SK-N-SH (cell line): ENCODE results near the gene COL8A1. TPM values are rescaled to one million over a fixed set of nuclear protein-coding genes. Genes with fewer than 3 reads are reported as not detected.
A peak's percentile ranks its signal among the peaks of the same experiment; 100 is the strongest.

Experiments
- CTCF ChIA-PET: fragments of 300-600, 350-600 bp; formaldehyde crosslinking; extraction: SDS; loops from one replicate; lab custom pipeline; 2021; lab: Yijun Ruan, JAX
- POLR2A ChIA-PET: fragments of 350-600 bp; sonication (Branson Sonifier 250); formaldehyde crosslinking; extraction: SDS; loops from one replicate; lab custom pipeline; 2020; ENCODE audit warnings: antibody characterized with exemption, inconsistent platforms; lab: Yijun Ruan, JAX
- DNase-seq: peaks from one replicate; pipeline ENCODE4 v3.0.0; 2012
- H2AFZ ChIP-seq: fragments of 200-600 bp; sonication (generic); 2 replicates; pipeline ENCODE4 v1.8.1; 2016; ENCODE audit warnings: antibody characterized with exemption, mild to moderate bottlenecking, low read depth
- H3F3A ChIP-seq: fragments of 200-600 bp; sonication (generic); replicated peaks from 2 replicates; pipeline ENCODE3; 2016; ENCODE audit warnings: antibody characterized with exemption, mild to moderate bottlenecking; ENCODE audit not compliant: insufficient read depth
- H3K27ac ChIP-seq, 2 experiments: fragments of 200-500 bp in 1 of 2; fragments of 200-600 bp in 1 of 2; sonication (Bioruptor generic) in 1 of 2; sonication (generic), shearing (Covaris generic) in 1 of 2; 2 replicates each; pipeline versions ENCODE4 v1.5.1 to v1.6.1; 2014 to 2016; ENCODE audit warnings: low read depth in 2 of 2, inconsistent platforms in 1 of 2, low read length in 1 of 2, mild to moderate bottlenecking in 1 of 2, mixed read lengths in 1 of 2
- H3K27me3 ChIP-seq: fragments of 200-600 bp; sonication (generic), shearing (Covaris generic); 2 replicates; pipeline ENCODE4 v1.6.1; 2016; ENCODE audit warnings: mixed run types; ENCODE audit not compliant: insufficient read depth
- H3K36me3 ChIP-seq, 2 experiments: fragments of 200-500 bp in 1 of 2; fragments of 200-600 bp in 1 of 2; sonication (Bioruptor generic) in 1 of 2; sonication (generic) in 1 of 2; replicated peaks in 1 of 2; 2 replicates each; pipeline versions ENCODE3 to v1.5.1; 2014 to 2016; ENCODE audit warnings: low read length in 1 of 2, mild to moderate bottlenecking in 1 of 2; ENCODE audit not compliant: insufficient read depth in 2 of 2, control insufficient read depth in 1 of 2
- H3K4me1 ChIP-seq, 2 experiments: fragments of 200-500 bp in 1 of 2; fragments of 200-600 bp in 1 of 2; sonication (Bioruptor generic) in 1 of 2; sonication (generic), shearing (Covaris generic) in 1 of 2; 2 replicates each; pipeline versions ENCODE4 v1.5.1 to v1.6.1; 2014 to 2016; ENCODE audit warnings: low read depth in 1 of 2, low read length in 1 of 2, mixed run types in 1 of 2; ENCODE audit not compliant: insufficient read depth in 2 of 2, control insufficient read depth in 1 of 2
- H3K4me2 ChIP-seq: fragments of 200-600 bp; sonication (generic), shearing (Covaris generic); 2 replicates; pipeline ENCODE4 v1.6.1; 2017; ENCODE audit warnings: mixed run types
- H3K4me3 ChIP-seq, 2 experiments: fragments of 200-500 bp in 1 of 2; fragments of 200-600 bp in 1 of 2; sonication (Bioruptor generic) in 1 of 2; sonication (generic), shearing (Covaris generic) in 1 of 2; 2 replicates each; pipeline versions ENCODE4 v1.5.1 to v1.8.1; 2014 to 2016; ENCODE audit warnings: low read depth in 2 of 2, inconsistent platforms in 1 of 2, low read length in 1 of 2, mild to moderate bottlenecking in 1 of 2, mixed read lengths in 1 of 2, moderate library complexity in 1 of 2
- H3K79me2 ChIP-seq: fragments of 200-600 bp; sonication (generic); 2 replicates; pipeline ENCODE4 v1.8.1; 2017; ENCODE audit warnings: mild to moderate bottlenecking; ENCODE audit not compliant: insufficient read depth
- H3K9ac ChIP-seq: fragments of 200-600 bp; sonication (generic); 2 replicates; pipeline ENCODE4 v1.6.1; 2017; ENCODE audit warnings: mixed run types
- H3K9me2 ChIP-seq: fragments of 200-600 bp; sonication (generic); 2 replicates; pipeline ENCODE4 v1.6.1; 2017; ENCODE audit warnings: mixed run types
- H3K9me3 ChIP-seq: fragments of 200-600 bp; sonication (generic); 2 replicates; pipeline ENCODE4 v1.6.1; 2017; ENCODE audit warnings: mixed run types, mild to moderate bottlenecking, moderate library complexity
- H4K20me1 ChIP-seq: fragments of 200-600 bp; sonication (generic); 2 replicates; pipeline ENCODE4 v1.6.1; 2017; ENCODE audit warnings: mild to moderate bottlenecking, mixed run types; ENCODE audit not compliant: insufficient read depth
- CHD2 ChIP-seq: fragments of 150-350 bp; IDR thresholded peaks from 2 replicates; pipeline ENCODE4 v1.6.1; 2018; ENCODE audit warnings: low read length; ENCODE audit not compliant: partially characterized antibody
- ELF1 ChIP-seq: IDR thresholded peaks from 2 replicates; pipeline ENCODE4 v1.4.0; 2012
- EP300 ChIP-seq, 2 experiments: IDR thresholded peaks; 2 replicates each; pipeline versions ENCODE4 v1.4.0 to v1.6.1; 2012; ENCODE audit warnings: borderline replicate concordance in 1 of 2, low read depth in 1 of 2, low read length in 1 of 2
- EZH2phosphoT487 ChIP-seq: fragments of 200-600 bp; sonication (generic); IDR thresholded peaks from 2 replicates; pipeline ENCODE4 v1.6.1; 2017; ENCODE audit warnings: low read depth, mixed run types, mild to moderate bottlenecking, antibody characterized with exemption, moderate library complexity, borderline replicate concordance
- GATA2 ChIP-seq: sonication (generic); formaldehyde crosslinking; IDR thresholded peaks from 2 replicates; pipeline ENCODE4 v1.5.0; 2020; ENCODE audit warnings: mild to moderate bottlenecking, missing genetic modification reagents
- MEF2A ChIP-seq: IDR thresholded peaks from 2 replicates; pipeline ENCODE4 v1.4.0; 2012; ENCODE audit warnings: low read depth, borderline replicate concordance
- MXI1 ChIP-seq: IDR thresholded peaks from 2 replicates; pipeline ENCODE4 v1.6.1; 2012; ENCODE audit warnings: mild to moderate bottlenecking, low read depth, low read length, improper control_type of control experiment
- NFIC ChIP-seq: IDR thresholded peaks from 2 replicates; pipeline ENCODE4 v1.4.0; 2012; ENCODE audit warnings: borderline replicate concordance
- NRF1 ChIP-seq: IDR thresholded peaks from 2 replicates; pipeline ENCODE4 v1.6.1; 2012; ENCODE audit warnings: low read depth, mild to moderate bottlenecking, low read length
- POLR2AphosphoS5 ChIP-seq: IDR thresholded peaks from 2 replicates; pipeline ENCODE4 v1.6.1; 2012; ENCODE audit warnings: low read depth, low read length
- RAD21 ChIP-seq: IDR thresholded peaks from 2 replicates; pipeline ENCODE4 v1.6.1; 2012; ENCODE audit warnings: mild to moderate bottlenecking, low read length
- RCOR1 ChIP-seq: fragments of 150-350 bp; IDR thresholded peaks from 2 replicates; pipeline ENCODE4 v1.6.1; 2017; ENCODE audit warnings: antibody characterized with exemption, low read length
- RXRA ChIP-seq: IDR thresholded peaks from 2 replicates; pipeline ENCODE4 v1.4.0; 2012; ENCODE audit warnings: low read depth, mild to moderate bottlenecking, borderline replicate concordance
- SIN3A ChIP-seq: IDR thresholded peaks from 2 replicates; pipeline ENCODE4 v1.6.1; 2012; ENCODE audit warnings: low read depth, mild to moderate bottlenecking, low read length, moderate library complexity, borderline replicate concordance
- SMC3 ChIP-seq: IDR thresholded peaks from 2 replicates; pipeline ENCODE4 v1.6.1; 2012; ENCODE audit warnings: low read depth, low read length, improper control_type of control experiment
- TAF1 ChIP-seq: IDR thresholded peaks from 2 replicates; pipeline ENCODE4 v1.6.1; 2012; ENCODE audit warnings: low read depth, mild to moderate bottlenecking, low read length, moderate library complexity, borderline replicate concordance
- TCF12 ChIP-seq: IDR thresholded peaks from 2 replicates; pipeline ENCODE4 v1.4.0; 2012
- TEAD4 ChIP-seq: IDR thresholded peaks from 2 replicates; pipeline ENCODE4 v1.4.0; 2012; ENCODE audit warnings: mild to moderate bottlenecking, borderline replicate concordance; ENCODE audit not compliant: insufficient read depth
- YY1 ChIP-seq: IDR thresholded peaks from 2 replicates; pipeline ENCODE4 v1.4.0; 2012; ENCODE audit warnings: low read depth, mild to moderate bottlenecking
- WGBS: methylation state at CpG from one replicate; pipeline ENCODE4 v1.1.6; 2017; ENCODE audit warnings: low lambda C conversion rate; 5-methylcytosine and 5-hydroxymethylcytosine counted together
- polyA plus RNA-seq, 3 experiments: library from polyadenylated mRNA; depleted of rRNA; stranded (reverse); fragments of >200 nt; gene quantifications; 2 replicates each; pipeline ENCODE4 v1.2.3, GENCODE V29; 2012
- TF ChIP-seq, protein P1 (sequence below): fragments of 200-600 bp; sonication (generic); IDR thresholded peaks from 2 replicates; pipeline ENCODE4 v1.6.1; 2017; ENCODE audit warnings: antibody characterized with exemption, mild to moderate bottlenecking, moderate library complexity
- TF ChIP-seq, protein P2 (sequence below): IDR thresholded peaks from 2 replicates; pipeline ENCODE4 v1.6.1; 2012; ENCODE audit warnings: mild to moderate bottlenecking, low read depth, low read length, moderate library complexity
- TF ChIP-seq, protein P3 (sequence below): IDR thresholded peaks from 2 replicates; pipeline ENCODE4 v1.4.0; 2012; ENCODE audit warnings: low read depth, borderline replicate concordance
- TF ChIP-seq, protein P4 (sequence below): IDR thresholded peaks from 2 replicates; pipeline ENCODE4 v1.4.0; 2012; ENCODE audit warnings: low read depth
- TF ChIP-seq, protein P5 (sequence below): IDR thresholded peaks from 2 replicates; pipeline ENCODE4 v1.4.0; 2012; ENCODE audit warnings: low read depth, borderline replicate concordance

The COL8A1 gene
- polyA plus RNA-seq, 1 of the 3 experiments (the other 2 are of a cell fraction): 4.0 TPM

DNA sequence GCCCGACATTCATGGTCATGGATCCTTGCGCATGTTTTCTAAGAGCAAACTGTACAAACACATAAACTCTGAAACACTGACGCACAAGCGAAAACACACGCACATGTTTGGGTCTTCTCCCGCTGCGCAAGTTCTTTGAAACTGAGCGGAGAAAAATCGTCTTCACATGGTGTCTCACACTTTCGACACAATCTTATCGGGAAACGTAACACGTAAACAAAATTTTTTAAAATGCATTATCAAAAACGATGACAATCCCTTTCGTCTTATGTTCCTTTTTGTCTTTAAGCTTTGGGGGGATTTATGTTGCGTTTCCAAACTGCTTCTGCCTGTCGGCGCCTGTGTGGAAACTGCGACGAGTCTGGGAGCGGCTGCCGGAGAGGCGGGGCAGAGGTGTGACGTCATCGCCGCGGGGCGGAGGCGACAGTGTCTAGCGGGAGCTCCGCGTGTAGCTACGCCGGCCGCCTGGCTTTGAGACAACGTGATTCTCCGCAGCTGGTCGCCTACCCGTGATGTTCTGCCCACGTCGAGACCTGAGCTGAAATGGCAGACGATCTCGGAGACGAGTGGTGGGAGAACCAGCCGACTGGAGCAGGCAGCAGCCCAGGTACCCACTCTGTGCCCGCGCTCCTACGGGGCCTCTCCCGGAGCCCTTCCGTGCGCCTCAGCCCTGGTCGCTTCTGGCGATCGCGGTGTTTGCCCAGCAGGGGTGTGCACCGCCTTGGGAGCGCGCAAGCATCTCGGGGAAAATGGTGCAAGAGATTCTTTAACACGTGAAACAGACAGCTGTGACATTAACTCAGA is 179.2 kb downstream of the COL8A1 start, which contains the start of gene CMSS1:
CMSS1 (plus strand) TSS at position 426 of the 804 bp plus-strand sequence.
- H3K36me3 ChIP-seq: no peaks in the 10 kb centered on the region
- peak within 1 kb of the TSS; percentile 84 for H3K9ac ChIP-seq
- H3K79me2 ChIP-seq: peaks cover 32% of the 10 kb centered on the region
- DNase-seq: peak; percentile 89
- no peaks in the 10 kb centered on the region for H4K20me1 ChIP-seq
- H3K27me3 ChIP-seq: no peaks in the 10 kb centered on the region
- H3K4me2 ChIP-seq: peak within 1 kb of the TSS; percentile 86
- H3K27ac ChIP-seq: peak within 1 kb of the TSS; percentile 79 to 96
- CTCF ChIA-PET: interaction anchor here (0.6 to 1.8 kb wide), 7 partner anchors 9 to 443 kb away, joined by 3 to 16 read pairs (median 3); partner anchors contain the start of gene TBC1D23
- peaks cover 7 to 11% of the 10 kb centered on the region in 2 experiments; a peak in 3 of 4 replicates for H3K4me1 ChIP-seq
- no peaks in the 10 kb centered on the region for H3K9me2 ChIP-seq
- POLR2A ChIA-PET: no interaction called here
- TF ChIP-seq RXRA: no peak
- TF ChIP-seq, protein P1, sequence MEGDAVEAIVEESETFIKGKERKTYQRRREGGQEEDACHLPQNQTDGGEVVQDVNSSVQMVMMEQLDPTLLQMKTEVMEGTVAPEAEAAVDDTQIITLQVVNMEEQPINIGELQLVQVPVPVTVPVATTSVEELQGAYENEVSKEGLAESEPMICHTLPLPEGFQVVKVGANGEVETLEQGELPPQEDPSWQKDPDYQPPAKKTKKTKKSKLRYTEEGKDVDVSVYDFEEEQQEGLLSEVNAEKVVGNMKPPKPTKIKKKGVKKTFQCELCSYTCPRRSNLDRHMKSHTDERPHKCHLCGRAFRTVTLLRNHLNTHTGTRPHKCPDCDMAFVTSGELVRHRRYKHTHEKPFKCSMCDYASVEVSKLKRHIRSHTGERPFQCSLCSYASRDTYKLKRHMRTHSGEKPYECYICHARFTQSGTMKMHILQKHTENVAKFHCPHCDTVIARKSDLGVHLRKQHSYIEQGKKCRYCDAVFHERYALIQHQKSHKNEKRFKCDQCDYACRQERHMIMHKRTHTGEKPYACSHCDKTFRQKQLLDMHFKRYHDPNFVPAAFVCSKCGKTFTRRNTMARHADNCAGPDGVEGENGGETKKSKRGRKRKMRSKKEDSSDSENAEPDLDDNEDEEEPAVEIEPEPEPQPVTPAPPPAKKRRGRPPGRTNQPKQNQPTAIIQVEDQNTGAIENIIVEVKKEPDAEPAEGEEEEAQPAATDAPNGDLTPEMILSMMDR: peak; percentile 32; the same call in 1 of the 2 replicates
- TF ChIP-seq RAD21: no peak
- TF ChIP-seq MEF2A: no peak
- TF ChIP-seq TCF12: peak; percentile 14; the same call in 1 of the 2 replicates
- no peak for TF ChIP-seq EZH2phosphoT487
- TF ChIP-seq ELF1: no peak
- TF ChIP-seq, protein P2, sequence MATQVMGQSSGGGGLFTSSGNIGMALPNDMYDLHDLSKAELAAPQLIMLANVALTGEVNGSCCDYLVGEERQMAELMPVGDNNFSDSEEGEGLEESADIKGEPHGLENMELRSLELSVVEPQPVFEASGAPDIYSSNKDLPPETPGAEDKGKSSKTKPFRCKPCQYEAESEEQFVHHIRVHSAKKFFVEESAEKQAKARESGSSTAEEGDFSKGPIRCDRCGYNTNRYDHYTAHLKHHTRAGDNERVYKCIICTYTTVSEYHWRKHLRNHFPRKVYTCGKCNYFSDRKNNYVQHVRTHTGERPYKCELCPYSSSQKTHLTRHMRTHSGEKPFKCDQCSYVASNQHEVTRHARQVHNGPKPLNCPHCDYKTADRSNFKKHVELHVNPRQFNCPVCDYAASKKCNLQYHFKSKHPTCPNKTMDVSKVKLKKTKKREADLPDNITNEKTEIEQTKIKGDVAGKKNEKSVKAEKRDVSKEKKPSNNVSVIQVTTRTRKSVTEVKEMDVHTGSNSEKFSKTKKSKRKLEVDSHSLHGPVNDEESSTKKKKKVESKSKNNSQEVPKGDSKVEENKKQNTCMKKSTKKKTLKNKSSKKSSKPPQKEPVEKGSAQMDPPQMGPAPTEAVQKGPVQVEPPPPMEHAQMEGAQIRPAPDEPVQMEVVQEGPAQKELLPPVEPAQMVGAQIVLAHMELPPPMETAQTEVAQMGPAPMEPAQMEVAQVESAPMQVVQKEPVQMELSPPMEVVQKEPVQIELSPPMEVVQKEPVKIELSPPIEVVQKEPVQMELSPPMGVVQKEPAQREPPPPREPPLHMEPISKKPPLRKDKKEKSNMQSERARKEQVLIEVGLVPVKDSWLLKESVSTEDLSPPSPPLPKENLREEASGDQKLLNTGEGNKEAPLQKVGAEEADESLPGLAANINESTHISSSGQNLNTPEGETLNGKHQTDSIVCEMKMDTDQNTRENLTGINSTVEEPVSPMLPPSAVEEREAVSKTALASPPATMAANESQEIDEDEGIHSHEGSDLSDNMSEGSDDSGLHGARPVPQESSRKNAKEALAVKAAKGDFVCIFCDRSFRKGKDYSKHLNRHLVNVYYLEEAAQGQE: no peak
- TF ChIP-seq, protein P3, sequence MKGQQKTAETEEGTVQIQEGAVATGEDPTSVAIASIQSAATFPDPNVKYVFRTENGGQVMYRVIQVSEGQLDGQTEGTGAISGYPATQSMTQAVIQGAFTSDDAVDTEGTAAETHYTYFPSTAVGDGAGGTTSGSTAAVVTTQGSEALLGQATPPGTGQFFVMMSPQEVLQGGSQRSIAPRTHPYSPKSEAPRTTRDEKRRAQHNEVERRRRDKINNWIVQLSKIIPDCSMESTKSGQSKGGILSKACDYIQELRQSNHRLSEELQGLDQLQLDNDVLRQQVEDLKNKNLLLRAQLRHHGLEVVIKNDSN: no peak
- no peak for TF ChIP-seq TEAD4
- peak; percentile 61 for TF ChIP-seq GATA2
- peak; percentile 53; the same call in 1 of the 2 replicates for TF ChIP-seq TAF1
- TF ChIP-seq NFIC: no peak
- TF ChIP-seq, protein P4, sequence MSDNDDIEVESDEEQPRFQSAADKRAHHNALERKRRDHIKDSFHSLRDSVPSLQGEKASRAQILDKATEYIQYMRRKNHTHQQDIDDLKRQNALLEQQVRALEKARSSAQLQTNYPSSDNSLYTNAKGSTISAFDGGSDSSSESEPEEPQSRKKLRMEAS: peak; percentile 96
- TF ChIP-seq CHD2: no peak
- no peak for TF ChIP-seq SMC3
- TF ChIP-seq, protein P5, sequence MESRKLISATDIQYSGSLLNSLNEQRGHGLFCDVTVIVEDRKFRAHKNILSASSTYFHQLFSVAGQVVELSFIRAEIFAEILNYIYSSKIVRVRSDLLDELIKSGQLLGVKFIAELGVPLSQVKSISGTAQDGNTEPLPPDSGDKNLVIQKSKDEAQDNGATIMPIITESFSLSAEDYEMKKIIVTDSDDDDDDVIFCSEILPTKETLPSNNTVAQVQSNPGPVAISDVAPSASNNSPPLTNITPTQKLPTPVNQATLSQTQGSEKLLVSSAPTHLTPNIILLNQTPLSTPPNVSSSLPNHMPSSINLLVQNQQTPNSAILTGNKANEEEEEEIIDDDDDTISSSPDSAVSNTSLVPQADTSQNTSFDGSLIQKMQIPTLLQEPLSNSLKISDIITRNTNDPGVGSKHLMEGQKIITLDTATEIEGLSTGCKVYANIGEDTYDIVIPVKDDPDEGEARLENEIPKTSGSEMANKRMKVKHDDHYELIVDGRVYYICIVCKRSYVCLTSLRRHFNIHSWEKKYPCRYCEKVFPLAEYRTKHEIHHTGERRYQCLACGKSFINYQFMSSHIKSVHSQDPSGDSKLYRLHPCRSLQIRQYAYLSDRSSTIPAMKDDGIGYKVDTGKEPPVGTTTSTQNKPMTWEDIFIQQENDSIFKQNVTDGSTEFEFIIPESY: no peak
- TF ChIP-seq RCOR1: peak; percentile 23; the same call in 1 of the 2 replicates
- TF ChIP-seq MXI1: peak; percentile 100
- peak; percentile 97 for TF ChIP-seq SIN3A
- TF ChIP-seq NRF1: peak; percentile 21; the same call in 1 of the 2 replicates
- peak in 1 of 2 experiments; percentile 97; a peak in 3 of 4 replicates for TF ChIP-seq EP300 (IDR thresholded peaks at IDR 0.05; ENCODE audit: borderline replicate concordance in 1 of 2, low read depth in 1 of 2, low read length in 1 of 2)
- peak; percentile 59 for TF ChIP-seq POLR2AphosphoS5
- no peak for TF ChIP-seq YY1
- TF ChIP-seq, all 33 proteins: peak for 11
- no peaks in the 10 kb centered on the region for H3K9me3 ChIP-seq
- H3F3A ChIP-seq: peaks cover 3% of the 10 kb centered on the region
- peak within 1 kb of the TSS; percentile 76 to 91 for H3K4me3 ChIP-seq
- WGBS: under 1% methylated on average over 45 of the region's 60 CpGs
- peak within 1 kb of the TSS; percentile 87 for H2AFZ ChIP-seq
